Measurements from ENCODE around the gene TCFL5.

TCFL5 gene

GRCh38 chr20:62791301-62792181 is 70.1 kb downstream of the TCFL5 start:
- DNase-seq, result peak; percentile 84 to 85
- TF ChIP-seq GATA1 (IDR thresholded peaks at IDR 0.05; ENCODE audit: low read depth, low read length) (no peak), POLR2A (IDR thresholded peaks at IDR 0.05; ENCODE audit: low read length) (no peak)

Data from erythroblast (primary cell).